K562 (cell line): ENCODE measurements around the gene ERG28.

Experiments
- CTCF ChIP-seq, 3 experiments: IDR thresholded peaks in 2 of 3; conservative IDR thresholded peaks in 1 of 3; 2 replicates each; pipeline ENCODE4 v1.5.1; 2011 to 2012; ENCODE audit warnings: low read length in 3 of 3, mild to moderate bottlenecking in 3 of 3, control low read depth in 2 of 3, improper control_type of control experiment in 1 of 3, inconsistent platforms in 1 of 3, low read depth in 1 of 3, mixed read lengths in 1 of 3, moderate library complexity in 1 of 3; ENCODE audit not compliant: insufficient read depth in 2 of 3
- EGR1 ChIP-seq: fragments of 450-650 bp; conservative IDR thresholded peaks from 2 replicates; pipeline ENCODE4 v1.6.1; 2017; ENCODE audit warnings: mild to moderate bottlenecking
- HDGF ChIP-seq: fragments of 450-650 bp; IDR thresholded peaks from 2 replicates; pipeline ENCODE4 v1.6.1; 2016
- HOXB6 ChIP-seq: fragments of 250-450 bp; sonication (Bioruptor Pico); IDR thresholded peaks from 2 replicates; pipeline ENCODE4 v1.5.1; 2022; ENCODE audit warnings: mild to moderate bottlenecking, borderline replicate concordance
- MEIS2 ChIP-seq: fragments of 450-650 bp; IDR thresholded peaks from 2 replicates; pipeline ENCODE4 v1.6.1; 2014; ENCODE audit warnings: mild to moderate bottlenecking; ENCODE audit not compliant: partially characterized antibody
- NFYB ChIP-seq: IDR thresholded peaks from 2 replicates; pipeline ENCODE4 v1.6.1; 2011; ENCODE audit warnings: mild to moderate bottlenecking, moderate library complexity; ENCODE audit not compliant: insufficient read length; ENCODE audit errors: extremely low read depth
- PRPF4 ChIP-seq: fragments of 200-400 bp; formaldehyde crosslinking; IDR thresholded peaks from one replicate; pipeline ENCODE4 v1.6.1; 2017; ENCODE audit warnings: low read length, low read depth, mild to moderate bottlenecking; ENCODE audit not compliant: insufficient read depth, poor library complexity, severe bottlenecking
- REST ChIP-seq, 2 experiments: fragments of 450-650 bp; formaldehyde crosslinking in 1 of 2; IDR thresholded peaks; 2 replicates each; pipeline versions ENCODE4 v1.4.0 to v1.6.1; 2014 to 2020; ENCODE audit warnings: mild to moderate bottlenecking in 2 of 2, borderline replicate concordance in 1 of 2, low read depth in 1 of 2
- SRSF9 ChIP-seq: fragments of 200-400 bp; formaldehyde crosslinking; IDR thresholded peaks from 2 replicates; pipeline ENCODE4 v1.6.1; 2017; ENCODE audit warnings: low read depth, low read length, borderline replicate concordance

- TF ChIP-seq HDGF (no peak), NFYB (no peak), EGR1 (no peak), SRSF9 (no peak), MEIS2 (no peak), REST (IDR thresholded peaks at IDR 0.05; ENCODE audit: borderline replicate concordance) (peak; percentile 51; the same call in 1 of the 2 replicates), REST (CRISPR knock-in tag; IDR thresholded peaks at IDR 0.05; ENCODE audit: low read depth) (no peak), CTCF (IDR thresholded peaks at IDR 0.05 in 2 of 3, conservative IDR thresholded peaks at IDR 0.05 in 1 of 3; ENCODE audit: insufficient read depth in 2 of 3, low read depth in 1 of 3, low read length in 3 of 3) (peak; percentile 58 to 74 (median 68); a peak in 5 of 6 replicates), PRPF4 (no peak), HOXB6 (no peak)
These were observed 48.6 kb upstream of the ERG28 start for GRCh38 chr14:75709207-75709812.
